OCI-M2 (cell line): ENCODE results near the gene TBC1D22B.

ENCODE experiments used
- DNase-seq: peaks from one replicate; lab custom pipeline; 2025; ENCODE audit not compliant: unreplicated experiment; lab: John Stamatoyannopoulos, UW

Gene TBC1D22B

GRCh38 chr6:37239950-37240713 is 17.4 kb upstream of the TBC1D22B start:
- DNase-seq: no peak

GRCh38 chr6:37241131-37241530 is 16.4 kb upstream of the TBC1D22B start:
- no peak for DNase-seq

- no peak for DNase-seq
Measured at GRCh38 chr6:37241775-37242428, 15.7 kb upstream of the TBC1D22B start.

- DNase-seq: no peak
Measured at GRCh38 chr6:37242429-37243052, 15.0 kb upstream of the TBC1D22B start.

GRCh38 chr6:37243131-37243815 is 14.3 kb upstream of the TBC1D22B start:
- DNase-seq: no peak

GRCh38 chr6:37243816-37244370 is 13.7 kb upstream of the TBC1D22B start:
- DNase-seq: no peak

GRCh38 chr6:37244430-37245310 is 12.9 kb upstream of the TBC1D22B start:
- DNase-seq: no peak

- DNase-seq: no peak
Measured at GRCh38 chr6:37251211-37251780, 6.3 kb upstream of the TBC1D22B start.

GRCh38 chr6:37253486-37254007 is 4.0 kb upstream of the TBC1D22B start:
- DNase-seq: no peak

- DNase-seq: no peak
Measured at GRCh38 chr6:37254881-37255280, 2.7 kb upstream of the TBC1D22B start.

GRCh38 chr6:37256692-37257319 is 766 bp upstream of the TBC1D22B start:
- no peak for DNase-seq

- DNase-seq: no peak
Measured at GRCh38 chr6:37257320-37257633, 295 bp upstream of the TBC1D22B start.

GRCh38 chr6:37258405-37259105 is 983 bp downstream of the TBC1D22B start:
- no peak for DNase-seq

- DNase-seq: no peak
Measured at GRCh38 chr6:37259191-37259590, 1.6 kb downstream of the TBC1D22B start.

GRCh38 chr6:37260040-37260439 is 2.5 kb downstream of the TBC1D22B start:
- DNase-seq: no peak

GRCh38 chr6:37260444-37260843 is 2.9 kb downstream of the TBC1D22B start:
- DNase-seq: no peak

- no peak for DNase-seq
Measured at GRCh38 chr6:37261198-37261597, 3.6 kb downstream of the TBC1D22B start.

GRCh38 chr6:37262446-37263026 is 5.0 kb downstream of the TBC1D22B start:
- no peak for DNase-seq
